HepG2 (cell line): ENCODE measurements around the gene FKBP9. TPM values are rescaled to one million over a fixed set of nuclear protein-coding genes. Genes with fewer than 3 reads are reported as not detected.
A peak's percentile ranks its signal among the peaks of the same experiment; 100 is the strongest.

ENCODE experiments used
- ATAC-seq: fragments of 200-7000 bp; cut with Tn5 transposase; 3 replicates; pipeline ENCODE4 v1.9.1; 2020; ENCODE audit warnings: mild to moderate bottlenecking, moderate library complexity
- BruUV-seq: library from RNA; stranded (reverse); fragments of 400-500 nt; replicated peaks from 2 replicates; lab custom pipeline; 2021; lab: Mats Ljungman, UMichigan
- CTCF ChIA-PET: fragments of 300-600 bp; formaldehyde crosslinking; extraction: SDS; loops from one replicate; lab custom pipeline; 2021; ENCODE audit warnings: low total read pairs, inconsistent platforms, low intra/inter-chr PET ratio; lab: Yijun Ruan, JAX
- POLR2A ChIA-PET: fragments of 350-600 bp; sonication (Branson Sonifier 250); formaldehyde crosslinking; loops from one replicate; lab custom pipeline; 2020; ENCODE audit warnings: antibody characterized with exemption, inconsistent platforms; lab: Yijun Ruan, JAX
- DNase-seq: peaks from one replicate; pipeline ENCODE4 v3.0.0-alpha.2; 2015; ENCODE audit warnings: low spot score
- FAIRE-seq: peaks from 3 replicates; lab custom pipeline; 2011; peaks lifted over from hg19 to GRCh38; lab: Jason Lieb, UNC
- H2AFZ ChIP-seq: one replicate; pipeline ENCODE4 v1.6.1; 2011; ENCODE audit warnings: low read length, inconsistent platforms
- H3K27ac ChIP-seq: fragments of 300-600 bp; 3 replicates; pipeline ENCODE4 v1.8.0; 2011; ENCODE audit warnings: mixed run types, mild to moderate bottlenecking, mixed read lengths, low read length, inconsistent platforms; ENCODE audit not compliant: insufficient read depth; ENCODE audit errors: extremely low read length
- H3K27me3 ChIP-seq, 2 experiments: fragments of 200-600 bp in 1 of 2; 2 replicates in 1 of 2; 3 replicates in 1 of 2; pipeline versions ENCODE4 v1.6.0 to v1.8.0; 2011; ENCODE audit warnings: low read length in 2 of 2, mild to moderate bottlenecking in 2 of 2, moderate library complexity in 2 of 2, inconsistent platforms in 1 of 2; ENCODE audit not compliant: insufficient read depth in 2 of 2, control insufficient read depth in 1 of 2
- H3K36me3 ChIP-seq, 2 experiments: fragments of 200-600 bp in 1 of 2; replicated peaks in 1 of 2; 2 replicates in 1 of 2; 3 replicates in 1 of 2; pipeline versions ENCODE4 v1.5.1 to v1.8.0; 2011; ENCODE audit warnings: low read length in 2 of 2, inconsistent platforms in 1 of 2; ENCODE audit not compliant: insufficient read depth in 2 of 2, control insufficient read depth in 1 of 2
- H3K4me1 ChIP-seq: 2 replicates; pipeline ENCODE4 v1.5.1; 2012; ENCODE audit warnings: low read length, inconsistent platforms; ENCODE audit not compliant: insufficient read depth
- H3K4me2 ChIP-seq: 2 replicates; pipeline ENCODE4 v1.6.0; 2011; ENCODE audit warnings: low read depth, low read length, inconsistent platforms
- H3K4me3 ChIP-seq, 3 experiments: fragments of 200-600 bp in 1 of 3; sonication (generic), shearing (Covaris generic) in 1 of 3; replicated peaks in 1 of 3; 2 replicates each; pipeline ENCODE4 v1.5.1; 2011 to 2016; ENCODE audit warnings: low read length in 3 of 3, inconsistent platforms in 2 of 3, low read depth in 2 of 3, mild to moderate bottlenecking in 2 of 3, control low read depth in 1 of 3, mixed read lengths in 1 of 3; ENCODE audit not compliant: insufficient read depth in 1 of 3
- H3K79me2 ChIP-seq: one replicate; pipeline ENCODE4 v1.6.1; 2011; ENCODE audit warnings: low read length, inconsistent platforms; ENCODE audit not compliant: insufficient read depth
- H3K9ac ChIP-seq: 2 replicates; pipeline ENCODE4 v1.6.0; 2011; ENCODE audit warnings: mild to moderate bottlenecking, low read depth, low read length, inconsistent platforms; ENCODE audit not compliant: insufficient read depth
- H3K9me3 ChIP-seq: 2 replicates; pipeline ENCODE4 v1.5.1; 2012; ENCODE audit warnings: mild to moderate bottlenecking, low read length
- H4K20me1 ChIP-seq: 2 replicates; pipeline ENCODE4 v1.6.0; 2011; ENCODE audit warnings: inconsistent platforms, mild to moderate bottlenecking, low read length, moderate library complexity; ENCODE audit not compliant: insufficient read depth
- CTCF ChIP-seq: sonication (generic); formaldehyde crosslinking; IDR thresholded peaks from 2 replicates; pipeline ENCODE4 v1.5.0; 2020; ENCODE audit warnings: mild to moderate bottlenecking, missing genetic modification reagents, moderate library complexity
- HMGA1 ChIP-seq: sonication (generic); formaldehyde crosslinking; conservative IDR thresholded peaks from 2 replicates; pipeline ENCODE4 v1.4.0; 2020; ENCODE audit warnings: missing genetic modification reagents
- NR3C1 ChIP-seq: sonication (generic); formaldehyde crosslinking; IDR thresholded peaks from 2 replicates; pipeline ENCODE4 v1.4.0; 2020; ENCODE audit warnings: missing genetic modification reagents
- SMC3 ChIP-seq: IDR thresholded peaks from 2 replicates; pipeline ENCODE4 v1.6.1; 2011; ENCODE audit warnings: low read length, improper control_type of control experiment
- SP2 ChIP-seq: sonication (generic); formaldehyde crosslinking; IDR thresholded peaks from 2 replicates; pipeline ENCODE4 v1.5.1; 2020; ENCODE audit warnings: mild to moderate bottlenecking, missing genetic modification reagents
- ZBTB20 ChIP-seq: sonication (generic); formaldehyde crosslinking; IDR thresholded peaks from 2 replicates; pipeline ENCODE4 v1.8.1; 2023; ENCODE audit warnings: missing genetic modification reagents, low read depth, mild to moderate bottlenecking, borderline replicate concordance
- ZBTB37 ChIP-seq: sonication (generic); formaldehyde crosslinking; IDR thresholded peaks from 2 replicates; pipeline ENCODE4 v1.4.0; 2020; ENCODE audit warnings: mild to moderate bottlenecking, missing genetic modification reagents
- ZBTB39 ChIP-seq: sonication (generic); formaldehyde crosslinking; IDR thresholded peaks from 2 replicates; pipeline ENCODE4 v1.5.0; 2020; ENCODE audit warnings: missing genetic modification reagents
- ZNF136 ChIP-seq: sonication (generic); formaldehyde crosslinking; IDR thresholded peaks from 2 replicates; pipeline ENCODE4 v1.8.1; 2022; ENCODE audit warnings: low read depth, mild to moderate bottlenecking, moderate library complexity, missing genetic modification reagents
- ZNF556 ChIP-seq: sonication (generic); formaldehyde crosslinking; IDR thresholded peaks from 2 replicates; pipeline ENCODE4 v1.4.0; 2020; ENCODE audit warnings: mild to moderate bottlenecking, missing genetic modification reagents, borderline replicate concordance
- WGBS: methylation state at CpG from one replicate; pipeline ENCODE4 v1.1.6; 2017; ENCODE audit warnings: low lambda C conversion rate; 5-methylcytosine and 5-hydroxymethylcytosine counted together
- in situ Hi-C: cut with HindIII; loops from 2 replicates; pipeline ENCODE4 v1.10.0; 2017; ENCODE audit warnings: low pct_unique_long_range_greater_than_20kb; ENCODE audit not compliant: extremely low pct_ligation_motif_present
- intact Hi-C: fragments of 100-400 bp; cut with micrococcal nuclease; formaldehyde crosslinking; loops from one replicate; pipeline ENCODE4 v1.10.0; 2022; ENCODE audit not compliant: unreplicated experiment
- polyA plus RNA-seq, 8 experiments: library from polyadenylated mRNA; depleted of rRNA in 3 of 8; stranded (reverse) in 7 of 8; unstranded in 1 of 8; fragments of >200 nt; fragmentation: Illumina TruSeq in 4 of 8; extraction: Trizol in 4 of 8; gene quantifications; 2 replicates each; pipeline versions ENCODE4 v1.2.1 to v1.2.3, GENCODE V29; 2011 to 2016; ENCODE audit warnings: low read depth in 4 of 8, missing spikeins in 1 of 8, mixed read lengths in 1 of 8; ENCODE audit not compliant: insufficient read depth in 1 of 8
- total RNA-seq, 5 experiments: library from RNA; depleted of rRNA; stranded (reverse); fragments of >200 nt; fragmentation: Illumina TruSeq; extraction: Trizol; gene quantifications; 2 replicates each; pipeline ENCODE4 v1.2.3, GENCODE V29; 2016; ENCODE audit warnings: low read depth in 1 of 5
- TF ChIP-seq, protein P1 (sequence below): sonication (generic); formaldehyde crosslinking; IDR thresholded peaks from 2 replicates; pipeline ENCODE4 v1.4.0; 2020; ENCODE audit warnings: missing genetic modification reagents

Gene FKBP9
- total and polyA plus RNA-seq, 2 of the 13 experiments (the other 11 are each of a cell fraction or from before 2014, with no cell fraction given) = 34.0 to 41.5 TPM

DNA sequence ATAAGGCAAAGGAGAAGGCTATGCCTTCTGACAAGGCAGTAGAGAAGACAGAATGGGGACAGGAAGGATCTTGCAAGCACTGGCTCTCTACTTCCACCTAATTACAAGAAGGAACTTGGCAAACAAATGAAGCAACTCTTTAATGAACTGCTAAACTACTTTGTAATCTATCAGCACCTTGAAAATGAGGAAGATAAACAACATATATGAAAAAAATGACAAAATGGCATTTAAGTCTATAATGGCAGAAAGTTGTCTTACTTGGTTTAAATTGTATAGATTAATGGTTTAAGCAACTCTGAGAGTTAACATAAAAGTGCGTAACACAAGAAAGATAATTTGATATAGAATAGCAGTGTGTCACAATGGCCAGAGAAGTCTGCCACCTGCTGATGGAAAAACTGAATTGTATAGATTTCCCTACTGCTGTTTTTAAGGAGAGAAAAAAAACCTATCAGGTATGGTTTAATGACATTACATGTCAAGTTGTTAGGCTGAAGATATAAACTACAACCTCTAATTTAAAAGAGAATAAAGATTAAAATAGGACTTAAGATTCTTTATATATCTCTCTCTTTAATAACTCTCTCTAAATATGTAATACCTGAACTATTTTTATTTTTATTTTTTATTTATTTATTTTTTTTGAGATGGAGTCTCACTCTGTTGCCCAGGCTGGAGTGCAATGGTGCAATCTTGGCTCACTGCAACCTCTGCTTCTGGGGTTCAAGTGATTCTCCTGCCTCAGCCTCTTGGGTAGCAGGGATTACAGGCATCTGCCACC is 93.5 kb downstream of the FKBP9 start:
- Histone ChIP-seq H3K27me3 (no peaks in the 10 kb centered on the region; a peak in 1 of 5 replicates), H2AFZ (no peak overlapping the region), H3K4me2 (no peak overlapping the region), H4K20me1 (no peaks in the 10 kb centered on the region), H3K27ac (peak overlapping the region; percentile 32), H3K79me2 (peaks cover 95% of the 10 kb centered on the region), H3K9me3 (no peaks in the 10 kb centered on the region), H3K36me3 (no peaks in the 10 kb centered on the region), H3K9ac (no peak overlapping the region), H3K4me1 (peaks cover 47% of the 10 kb centered on the region), H3K4me3 (no peak overlapping the region)
- ChIA-PET CTCF (interaction anchor here (1.2 kb wide), 2 partner anchors 204 to 250 kb away, joined by 3 read pairs; no protein-coding TSS in a partner anchor), POLR2A (no interaction called here)
- in situ Hi-C loops (no loop called here), intact Hi-C loops (no loop called here)
- peak; percentile 41 for DNase-seq
- no TSS peak for BruUV-seq
- FAIRE-seq = no peak
- ATAC-seq = peak; percentile 48; the same call in 1 of the 3 replicates
- 41% methylated on average over 1 of the region's 1 CpG for WGBS
- TF ChIP-seq HMGA1 (CRISPR knock-in tag) = no peak
- TF ChIP-seq, protein P1, sequence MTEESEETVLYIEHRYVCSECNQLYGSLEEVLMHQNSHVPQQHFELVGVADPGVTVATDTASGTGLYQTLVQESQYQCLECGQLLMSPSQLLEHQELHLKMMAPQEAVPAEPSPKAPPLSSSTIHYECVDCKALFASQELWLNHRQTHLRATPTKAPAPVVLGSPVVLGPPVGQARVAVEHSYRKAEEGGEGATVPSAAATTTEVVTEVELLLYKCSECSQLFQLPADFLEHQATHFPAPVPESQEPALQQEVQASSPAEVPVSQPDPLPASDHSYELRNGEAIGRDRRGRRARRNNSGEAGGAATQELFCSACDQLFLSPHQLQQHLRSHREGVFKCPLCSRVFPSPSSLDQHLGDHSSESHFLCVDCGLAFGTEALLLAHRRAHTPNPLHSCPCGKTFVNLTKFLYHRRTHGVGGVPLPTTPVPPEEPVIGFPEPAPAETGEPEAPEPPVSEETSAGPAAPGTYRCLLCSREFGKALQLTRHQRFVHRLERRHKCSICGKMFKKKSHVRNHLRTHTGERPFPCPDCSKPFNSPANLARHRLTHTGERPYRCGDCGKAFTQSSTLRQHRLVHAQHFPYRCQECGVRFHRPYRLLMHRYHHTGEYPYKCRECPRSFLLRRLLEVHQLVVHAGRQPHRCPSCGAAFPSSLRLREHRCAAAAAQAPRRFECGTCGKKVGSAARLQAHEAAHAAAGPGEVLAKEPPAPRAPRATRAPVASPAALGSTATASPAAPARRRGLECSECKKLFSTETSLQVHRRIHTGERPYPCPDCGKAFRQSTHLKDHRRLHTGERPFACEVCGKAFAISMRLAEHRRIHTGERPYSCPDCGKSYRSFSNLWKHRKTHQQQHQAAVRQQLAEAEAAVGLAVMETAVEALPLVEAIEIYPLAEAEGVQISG (CRISPR knock-in tag) = no peak
- TF ChIP-seq ZBTB20 (CRISPR knock-in tag) = no peak
- TF ChIP-seq SMC3 = peak; percentile 57; the same call in 1 of the 2 replicates
- TF ChIP-seq CTCF (CRISPR knock-in tag) = peak; percentile 58
- TF ChIP-seq ZNF136 = no peak
- no peak for TF ChIP-seq ZBTB37
- TF ChIP-seq SP2 (CRISPR knock-in tag) = no peak
- TF ChIP-seq ZNF556 (CRISPR knock-in tag) = no peak
- TF ChIP-seq NR3C1 = no peak
- TF ChIP-seq ZBTB39 (CRISPR knock-in tag) = no peak
